ENCODE results near the gene TSSK2. TPM values are rescaled to one million over a fixed set of nuclear protein-coding genes. Genes with fewer than 3 reads are reported as not detected.

Gene TSSK2
- polyA plus RNA-seq, 1 donor from 2014 or later, result not detected

DNA sequence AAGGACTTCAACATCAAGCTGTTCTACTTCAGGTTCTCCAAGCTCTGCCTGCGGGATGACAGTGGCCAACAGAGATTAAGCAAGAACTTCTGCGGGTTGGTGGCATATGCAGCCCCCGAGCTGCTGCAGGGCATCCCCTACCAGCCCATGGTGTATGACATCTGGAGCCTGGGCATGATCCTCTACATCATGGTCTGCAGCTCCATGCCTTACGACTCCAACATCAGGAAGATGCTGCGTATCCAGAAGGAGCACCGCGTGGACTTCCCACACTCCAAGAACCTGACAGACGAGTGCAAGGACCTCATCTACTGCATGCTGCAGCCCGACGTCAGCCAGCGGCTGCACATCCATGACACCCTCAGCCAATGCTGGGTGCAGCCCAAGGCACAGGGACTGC is 6.1 kb upstream of the TSSK2 start:
- H3K9me2 ChIP-seq (ENCODE audit: insufficient read depth, low read length), result no peaks in the 10 kb centered on the region
- no peak overlapping the region for H3K4me3 ChIP-seq (ENCODE audit: low read length)
- H3K9me3 ChIP-seq (ENCODE audit: low read length), result no peaks in the 10 kb centered on the region
- H3K79me2 ChIP-seq (replicated peaks; ENCODE audit: insufficient read depth, low read length), result peaks cover 17% of the 10 kb centered on the region
- no peaks in the 10 kb centered on the region for H3F3A ChIP-seq (ENCODE audit: insufficient read depth, low read length, poor library complexity, severe bottlenecking)
- H3K36me3 ChIP-seq (ENCODE audit: insufficient read depth, low read length), result no peaks in the 10 kb centered on the region
- H3K4me2 ChIP-seq (ENCODE audit: low read length), result no peak overlapping the region
- peaks cover 5% of the 10 kb centered on the region for H4K20me1 ChIP-seq (ENCODE audit: insufficient read depth)
- H2AFZ ChIP-seq (ENCODE audit: low read depth, low read length), result no peak overlapping the region
- H3K27ac ChIP-seq (ENCODE audit: low read length), result no peak overlapping the region
- H3K27me3 ChIP-seq (ENCODE audit: insufficient read depth, low read depth, low read length), result no peaks in the 10 kb centered on the region
- no peak overlapping the region for H3K9ac ChIP-seq (ENCODE audit: low read length)
- TF ChIP-seq CTCF (IDR thresholded peaks at IDR 0.05; ENCODE audit: poor library complexity, severe bottlenecking) (no peak), TAF1 (IDR thresholded peaks at IDR 0.05; ENCODE audit: low read depth) (no peak), REST (IDR thresholded peaks at IDR 0.05; ENCODE audit: borderline replicate concordance) (no peak), SMC3 (conservative IDR thresholded peaks at IDR 0.05; ENCODE audit: poor library complexity) (no peak), EP300 (conservative IDR thresholded peaks at IDR 0.05; ENCODE audit: poor library complexity, severe bottlenecking) (no peak), RAD21 (conservative IDR thresholded peaks at IDR 0.05) (no peak), MXI1 (conservative IDR thresholded peaks at IDR 0.05; ENCODE audit: poor library complexity, severe bottlenecking) (no peak), POLR2AphosphoS5 (IDR thresholded peaks at IDR 0.05) (no peak), EZH2 (IDR thresholded peaks at IDR 0.05; ENCODE audit: borderline replicate concordance, insufficient read depth, low read length, poor library complexity, severe bottlenecking) (no peak)

- Histone ChIP-seq H3K79me2 (replicated peaks; ENCODE audit: insufficient read depth, low read length) (peaks cover 11% of the 10 kb centered on the region), H3F3A (ENCODE audit: insufficient read depth, low read length, poor library complexity, severe bottlenecking) (no peaks in the 10 kb centered on the region), H3K9me3 (ENCODE audit: low read length) (no peaks in the 10 kb centered on the region), H3K36me3 (ENCODE audit: insufficient read depth, low read length) (no peaks in the 10 kb centered on the region), H3K27ac (ENCODE audit: low read length) (no peak overlapping the region), H2AFZ (ENCODE audit: low read depth, low read length) (no peak overlapping the region), H3K9ac (ENCODE audit: low read length) (no peak overlapping the region), H3K4me3 (ENCODE audit: low read length) (no peak overlapping the region), H3K4me2 (ENCODE audit: low read length) (no peak overlapping the region), H3K27me3 (ENCODE audit: insufficient read depth, low read depth, low read length) (no peaks in the 10 kb centered on the region), H4K20me1 (ENCODE audit: insufficient read depth) (peaks cover 4% of the 10 kb centered on the region), H3K9me2 (ENCODE audit: insufficient read depth, low read length) (no peaks in the 10 kb centered on the region)
- no peak for TF ChIP-seq SMC3 (conservative IDR thresholded peaks at IDR 0.05; ENCODE audit: poor library complexity)
- TF ChIP-seq TAF1 (IDR thresholded peaks at IDR 0.05; ENCODE audit: low read depth), result no peak
- TF ChIP-seq MXI1 (conservative IDR thresholded peaks at IDR 0.05; ENCODE audit: poor library complexity, severe bottlenecking), result no peak
Observed at GRCh38 chr22:19125474-19126308, 5.4 kb upstream of the TSSK2 start.

All from neural cell (in vitro differentiated cells).